ENCODE data around the gene ZNF513. TPM values are rescaled to one million over a fixed set of nuclear protein-coding genes. Genes with fewer than 3 reads are reported as not detected.
A peak's percentile ranks its signal among the peaks of the same experiment; 100 is the strongest.

The ZNF513 gene
- total RNA-seq, 2 experiments from 2014 or later = 4.9 to 5.2 TPM

DNA sequence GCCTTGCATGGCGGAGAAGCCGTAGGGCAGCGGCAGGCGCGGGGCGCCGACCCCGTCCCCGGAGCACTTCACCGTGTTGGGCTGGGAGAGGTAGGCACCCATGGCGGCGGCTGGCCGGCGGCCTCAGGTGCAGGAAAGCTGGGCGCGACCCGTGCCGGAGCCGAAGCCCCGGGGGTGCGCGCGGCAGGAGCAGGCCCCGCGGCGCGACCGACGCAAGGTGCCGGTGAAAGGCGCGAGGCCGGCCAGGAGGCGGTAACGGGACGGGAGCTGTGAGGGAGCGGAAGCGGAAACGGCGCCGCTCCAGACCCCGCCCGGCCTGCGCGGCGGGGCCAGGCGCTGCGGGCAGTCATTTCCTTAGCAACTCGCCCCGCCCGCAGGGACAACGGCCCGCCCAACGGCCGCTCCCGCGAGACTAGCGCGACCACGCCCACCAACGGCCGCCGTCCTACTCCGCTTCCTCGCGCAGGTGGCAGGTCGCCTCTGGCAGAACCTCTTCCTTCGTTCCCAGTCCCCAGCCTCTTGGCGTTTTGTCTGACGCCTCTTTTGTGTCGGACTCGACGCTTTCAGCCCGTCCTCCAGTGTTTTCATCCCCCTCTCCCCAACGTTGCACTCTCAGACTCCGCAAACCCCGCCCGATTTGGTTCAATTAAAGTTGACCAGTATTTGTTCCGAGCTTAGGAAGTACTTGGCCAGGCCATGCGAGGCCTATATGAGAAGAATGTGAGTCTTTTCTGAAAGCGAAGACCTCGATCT is 29.0 kb upstream of the ZNF513 start, which contains the start of gene PPM1G:
Gene PPM1G, minus strand, starts transcription at position 271 of the 753 bp plus-strand sequence. Its CDS starts 169 bp downstream, at position 102.
- CTCF ChIA-PET = interaction anchor here (1.0 to 4.1 kb wide), 7 partner anchors 16 to 274 kb away, joined by 3 to 35 read pairs (median 4); partner anchors contain the start of genes EIF2B4 and NRBP1
- Mint-ChIP-seq H3K4me3 (peak within 1 kb of the TSS; percentile 89), H3K36me3 (ENCODE audit: low read depth) (peaks cover 14% of the 10 kb centered on the region), H3K9me3 (no peaks in the 10 kb centered on the region), H3K27ac (peak within 1 kb of the TSS; percentile 87), H3K4me1 (ENCODE audit: low read depth) (peaks cover 32% of the 10 kb centered on the region), H3K27me3 (ENCODE audit: low read depth) (no peaks in the 10 kb centered on the region)
- intact Hi-C loops (cut with micrococcal nuclease) = loop anchor here (1.0 to 2.0 kb wide), 8 partner anchors 19 to 274 kb away; partner anchors contain the start of genes ATRAID, CCDC121, EIF2B4 and GPN1
- peak; percentile 97 for DNase-seq

DNA sequence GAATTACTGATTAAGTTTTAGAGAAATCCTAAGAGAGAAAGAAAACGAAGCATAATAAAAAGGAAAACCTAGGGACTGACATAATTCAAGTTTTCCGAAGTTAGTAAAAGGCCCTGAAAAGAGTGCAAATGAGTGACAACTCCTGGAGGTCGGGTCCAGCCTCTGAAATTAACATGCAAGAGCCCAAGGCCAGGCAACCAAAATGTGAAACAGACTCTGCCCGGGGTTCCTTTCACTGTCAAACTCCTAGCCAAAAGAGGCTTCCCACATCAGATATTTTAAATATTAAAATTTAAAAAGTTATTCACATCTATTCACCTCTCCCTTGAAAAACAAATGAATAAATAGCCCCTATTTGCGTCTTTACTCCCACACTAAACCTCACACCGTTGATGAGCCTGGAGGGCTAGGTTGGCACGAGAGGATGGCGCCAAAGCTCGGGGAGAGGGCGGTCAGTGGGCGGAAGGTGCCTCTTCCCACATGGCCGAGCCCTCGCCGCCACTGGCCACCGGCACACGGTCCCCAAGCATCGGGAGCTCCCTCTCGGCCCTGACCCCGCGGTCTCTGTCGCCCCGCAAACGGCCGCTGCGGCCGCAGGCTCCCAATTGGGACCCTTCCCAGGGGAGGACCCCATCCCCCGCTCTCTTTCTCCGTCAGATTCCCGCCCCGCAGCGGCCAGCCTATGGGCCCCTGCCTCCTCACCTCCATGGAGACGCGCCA is 28.2 kb upstream of the ZNF513 start:
- H3K27ac Mint-ChIP-seq = peak overlapping the region; percentile 51
- intact Hi-C loops (cut with micrococcal nuclease) = loop anchor here (1.0 to 2.0 kb wide), 8 partner anchors 20 to 275 kb away; partner anchors contain the start of genes ATRAID, CCDC121, EIF2B4 and GPN1
- H3K27me3 Mint-ChIP-seq (ENCODE audit: low read depth) = no peaks in the 10 kb centered on the region
- no peak for DNase-seq
- H3K4me3 Mint-ChIP-seq = peak overlapping the region; percentile 89
- H3K36me3 Mint-ChIP-seq (ENCODE audit: low read depth) = peaks cover 16% of the 10 kb centered on the region
- H3K4me1 Mint-ChIP-seq (ENCODE audit: low read depth) = peaks cover 36% of the 10 kb centered on the region
- CTCF ChIA-PET = interaction anchor here (1.0 to 4.1 kb wide), 3 partner anchors 21 to 82 kb away, joined by 4 to 35 read pairs (median 4); partner anchors contain the start of gene NRBP1
- H3K9me3 Mint-ChIP-seq = no peaks in the 10 kb centered on the region

DNA sequence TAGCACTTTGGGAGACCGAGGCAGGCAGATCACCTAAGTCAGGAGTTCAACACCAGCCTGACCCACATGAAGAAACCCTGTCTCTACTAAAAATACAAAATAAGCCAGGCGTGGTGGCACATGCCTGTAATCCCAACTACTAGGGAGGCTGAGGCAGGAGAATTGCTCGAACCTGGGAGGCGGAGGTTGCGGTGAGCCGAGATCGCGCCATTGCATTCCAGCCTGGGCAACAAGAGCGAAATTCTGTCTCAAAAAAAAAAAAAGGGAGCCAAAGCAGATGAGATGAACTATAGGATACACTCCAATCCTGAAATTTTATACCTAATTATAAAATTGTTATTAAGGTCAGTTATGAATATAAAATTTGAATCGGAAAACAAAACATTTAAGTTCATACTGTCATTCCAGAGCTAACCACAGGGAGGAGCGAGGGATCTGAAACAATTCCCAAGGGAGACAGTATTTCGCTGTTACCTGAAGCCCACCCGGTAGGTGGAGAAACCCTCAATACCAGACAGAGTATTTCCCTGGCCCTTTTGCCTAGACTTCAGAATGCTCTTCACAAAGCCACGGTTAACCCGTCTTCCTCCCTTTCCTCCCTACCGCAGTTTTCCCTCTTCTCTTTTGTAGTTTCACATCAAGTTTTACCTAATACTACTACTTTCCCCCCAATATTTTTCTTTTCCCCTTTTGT is 27.4 kb upstream of the ZNF513 start:
- CTCF ChIA-PET = interaction anchor here (0.9 to 4.1 kb wide), 5 partner anchors 21 to 276 kb away, joined by 3 to 35 read pairs (median 5); partner anchors contain the start of gene NRBP1
- no peaks in the 10 kb centered on the region for H3K9me3 Mint-ChIP-seq
- intact Hi-C loops (cut with micrococcal nuclease) = loop anchor here (2.0 kb wide), 1 partner anchor 221 kb away; the partner anchor contains the start of genes CCDC121 and GPN1
- H3K4me3 Mint-ChIP-seq = peak overlapping the region; percentile 89
- H3K36me3 Mint-ChIP-seq (ENCODE audit: low read depth) = peaks cover 16% of the 10 kb centered on the region
- no peak for DNase-seq
- peak overlapping the region; percentile 51 for H3K27ac Mint-ChIP-seq
- H3K4me1 Mint-ChIP-seq (ENCODE audit: low read depth) = peaks cover 41% of the 10 kb centered on the region
- H3K27me3 Mint-ChIP-seq (ENCODE audit: low read depth) = no peaks in the 10 kb centered on the region

DNA sequence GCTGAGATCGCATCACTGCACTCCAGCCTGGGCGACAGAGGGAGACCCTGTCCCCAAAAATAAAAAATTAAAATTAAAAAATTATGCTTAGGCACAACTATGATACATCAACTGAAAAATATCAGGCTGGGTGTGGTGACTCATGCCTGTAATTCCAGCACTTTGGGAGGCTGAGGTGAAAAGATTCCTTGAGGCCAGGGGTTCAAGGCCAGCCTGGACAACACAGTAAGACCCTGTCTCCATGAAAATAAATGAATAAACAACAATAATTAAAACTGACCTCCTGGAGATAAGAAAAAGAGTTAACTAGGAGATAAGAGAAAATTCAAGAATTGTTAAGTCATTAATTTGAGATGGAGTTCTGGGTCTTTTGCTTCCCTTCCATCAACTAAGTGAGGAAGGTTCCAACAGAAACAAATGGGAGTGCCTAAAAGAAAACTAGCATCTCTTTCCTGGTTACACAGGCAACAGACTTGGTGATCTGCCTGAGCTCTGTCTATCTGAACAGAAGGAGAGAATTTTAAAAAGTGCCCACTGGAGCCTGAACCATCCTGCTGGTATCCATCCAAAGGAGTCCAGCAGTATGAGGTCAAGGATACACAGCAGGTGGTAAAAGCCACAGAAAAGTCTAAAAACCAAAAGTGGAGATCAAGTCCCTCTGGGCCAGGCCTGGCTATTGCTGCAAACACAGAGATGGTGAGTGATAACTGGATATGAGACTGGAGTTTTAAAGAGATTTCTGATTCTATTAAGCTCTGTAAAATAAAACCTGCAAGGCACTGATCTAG is 20.0 kb upstream of the ZNF513 start:
- CTCF ChIA-PET = interaction anchor here (0.6 kb wide), 1 partner anchor 97 kb away, joined by 3 read pairs; no protein-coding TSS in a partner anchor
- Mint-ChIP-seq H3K4me3 (no peak overlapping the region), H3K27me3 (ENCODE audit: low read depth) (no peaks in the 10 kb centered on the region), H3K9me3 (no peaks in the 10 kb centered on the region), H3K4me1 (ENCODE audit: low read depth) (peaks cover 46% of the 10 kb centered on the region), H3K36me3 (ENCODE audit: low read depth) (peaks cover 28% of the 10 kb centered on the region), H3K27ac (no peak overlapping the region)
- no peak for DNase-seq
- intact Hi-C loops (cut with micrococcal nuclease) = no loop called here

DNA sequence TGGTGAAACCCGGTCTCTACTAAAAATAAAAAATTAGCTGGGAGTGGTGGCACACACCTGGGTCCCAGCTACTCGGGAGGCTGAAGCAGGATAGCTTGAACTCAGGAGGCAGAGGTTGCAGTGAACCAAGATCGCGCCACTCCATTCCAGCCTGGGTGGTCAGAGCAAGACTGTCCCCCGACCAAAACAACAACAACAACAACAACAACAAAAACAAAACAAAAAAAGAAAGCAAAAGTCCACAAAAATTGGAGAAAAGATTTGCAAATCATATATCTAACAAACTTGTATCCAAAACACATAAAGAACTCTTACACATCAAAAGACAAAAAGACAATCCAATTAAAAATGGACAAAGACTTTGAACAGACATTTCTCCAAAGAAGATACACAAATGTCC is 18.4 kb upstream of the ZNF513 start:
- intact Hi-C loops (cut with micrococcal nuclease) = no loop called here
- CTCF ChIA-PET = no interaction called here
- H3K4me3 Mint-ChIP-seq = no peak overlapping the region
- no peaks in the 10 kb centered on the region for H3K9me3 Mint-ChIP-seq
- H3K36me3 Mint-ChIP-seq (ENCODE audit: low read depth) = peaks cover 22% of the 10 kb centered on the region
- H3K4me1 Mint-ChIP-seq (ENCODE audit: low read depth) = peaks cover 40% of the 10 kb centered on the region
- no peak for DNase-seq
- H3K27ac Mint-ChIP-seq = no peak overlapping the region
- no peaks in the 10 kb centered on the region for H3K27me3 Mint-ChIP-seq (ENCODE audit: low read depth)

DNA sequence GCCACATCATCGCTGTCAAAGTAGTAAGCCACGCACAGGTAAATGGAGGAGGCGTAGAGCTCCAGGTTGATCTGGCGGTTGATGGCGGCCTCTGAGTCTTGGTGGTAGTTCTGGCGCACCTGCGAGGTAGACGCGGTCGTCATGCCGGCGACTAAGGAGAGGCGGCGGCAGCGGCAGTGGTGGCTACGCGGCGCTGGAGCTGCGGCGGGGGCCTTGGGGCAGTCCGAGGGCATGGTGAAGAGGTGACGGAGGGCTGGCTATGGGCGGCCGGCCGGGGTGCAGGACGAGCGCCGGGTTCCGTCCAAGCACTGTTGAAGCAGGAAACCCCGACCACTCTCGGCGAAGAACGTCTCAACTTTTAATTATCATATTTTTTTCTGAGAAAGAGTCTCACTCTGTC is 12.7 kb upstream of the ZNF513 start:
- Mint-ChIP-seq H3K4me1 (ENCODE audit: low read depth) (peaks cover 42% of the 10 kb centered on the region), H3K4me3 (no peak overlapping the region), H3K27ac (no peak overlapping the region), H3K36me3 (ENCODE audit: low read depth) (peaks cover 22% of the 10 kb centered on the region), H3K27me3 (ENCODE audit: low read depth) (no peaks in the 10 kb centered on the region), H3K9me3 (no peaks in the 10 kb centered on the region)
- DNase-seq = no peak
- CTCF ChIA-PET = interaction anchor here (1.4 kb wide), 1 partner anchor 17 kb away, joined by 3 read pairs; the partner anchor contains the start of gene PPM1G
- intact Hi-C loops (cut with micrococcal nuclease) = no loop called here

DNA sequence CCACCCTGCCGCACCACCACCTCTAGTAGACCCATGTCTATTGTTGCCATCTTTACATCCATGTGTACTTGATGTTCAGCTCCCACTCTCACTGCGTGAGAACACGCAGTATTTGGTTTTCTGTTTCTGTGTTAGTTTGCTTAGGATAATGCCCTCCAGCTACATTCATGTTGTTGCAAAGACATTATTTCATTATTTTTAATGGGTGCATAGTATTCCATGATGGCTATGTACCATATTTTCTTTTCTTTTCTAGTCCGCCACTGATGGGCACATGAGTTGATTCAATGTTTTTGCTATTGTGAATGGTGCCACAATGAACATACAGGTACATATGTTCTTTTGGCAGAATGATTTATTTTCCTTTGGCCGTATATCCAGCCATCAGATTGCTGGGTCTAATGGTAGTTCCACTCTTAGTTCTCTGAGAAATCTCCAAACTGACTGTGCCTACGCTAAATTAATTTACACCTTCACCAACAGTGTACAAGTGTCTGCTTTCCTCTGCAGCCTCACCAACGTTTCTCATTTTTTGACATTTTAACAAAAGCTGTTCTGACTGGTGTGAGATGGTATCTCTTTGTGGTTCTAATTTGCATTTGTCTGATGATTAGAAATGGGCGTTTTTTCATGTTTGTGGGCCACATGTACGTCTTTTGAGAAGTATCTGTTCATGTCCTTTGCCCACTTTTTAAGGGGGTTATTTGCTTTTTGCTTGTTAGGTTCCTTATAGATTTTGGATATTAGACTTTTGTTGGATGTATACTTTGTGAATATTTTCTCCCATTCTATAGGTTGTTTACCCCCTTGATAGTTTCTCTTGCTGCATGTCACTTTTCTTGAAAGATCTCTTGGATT is 10.5 kb upstream of the ZNF513 start:
- no peaks in the 10 kb centered on the region for H3K27me3 Mint-ChIP-seq (ENCODE audit: low read depth)
- H3K27ac Mint-ChIP-seq = peak overlapping the region; percentile 21
- CTCF ChIA-PET = no interaction called here
- H3K9me3 Mint-ChIP-seq = no peaks in the 10 kb centered on the region
- no peak for DNase-seq
- H3K36me3 Mint-ChIP-seq (ENCODE audit: low read depth) = peaks cover 20% of the 10 kb centered on the region
- peaks cover 30% of the 10 kb centered on the region for H3K4me1 Mint-ChIP-seq (ENCODE audit: low read depth)
- intact Hi-C loops (cut with micrococcal nuclease) = no loop called here
- no peak overlapping the region for H3K4me3 Mint-ChIP-seq

DNA sequence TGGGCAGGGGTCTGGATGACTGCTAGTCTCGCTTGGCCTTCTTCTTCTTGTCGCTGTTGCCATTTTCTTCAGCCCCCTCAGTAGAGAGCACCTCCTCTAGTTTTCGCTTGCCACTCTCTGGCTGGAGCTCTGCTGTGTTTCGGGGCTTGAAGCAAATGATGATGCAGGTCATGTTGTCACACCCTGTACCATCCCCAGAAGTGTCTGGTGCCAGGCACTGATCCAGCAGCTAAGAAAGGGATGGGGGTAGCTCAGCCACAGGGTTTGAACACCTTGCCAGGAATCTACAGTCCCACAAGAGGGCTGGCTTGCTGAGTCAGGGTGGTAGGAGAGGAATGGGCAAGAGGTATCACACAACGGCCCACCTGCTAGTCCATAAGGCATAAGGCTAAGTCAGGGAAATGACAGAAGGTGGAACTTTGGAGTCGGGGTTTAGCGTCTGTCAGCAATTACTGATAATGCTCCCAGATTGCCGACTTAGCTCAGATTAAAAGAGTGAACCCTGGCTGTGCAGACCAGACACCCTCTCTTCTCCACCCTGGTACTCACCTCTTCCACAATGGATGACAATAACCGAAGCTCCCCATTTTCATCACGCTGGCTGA is 1.1 kb upstream of the ZNF513 start:
- H3K27ac Mint-ChIP-seq = peak overlapping the region; percentile 86
- no peaks in the 10 kb centered on the region for H3K27me3 Mint-ChIP-seq (ENCODE audit: low read depth)
- DNase-seq = no peak
- CTCF ChIA-PET = interaction anchor here (0.5 to 3.1 kb wide), 3 partner anchors 15 to 217 kb away, joined by 3 to 13 read pairs (median 5); partner anchors contain the start of gene NRBP1
- no peaks in the 10 kb centered on the region for H3K9me3 Mint-ChIP-seq
- peak overlapping the region; percentile 77 for H3K4me3 Mint-ChIP-seq
- peaks cover 30% of the 10 kb centered on the region for H3K36me3 Mint-ChIP-seq (ENCODE audit: low read depth)
- peaks cover 30% of the 10 kb centered on the region for H3K4me1 Mint-ChIP-seq (ENCODE audit: low read depth)
- intact Hi-C loops (cut with micrococcal nuclease) = loop anchor here (2.0 kb wide), 1 partner anchor 49 kb away; no protein-coding TSS in a partner anchor

DNA sequence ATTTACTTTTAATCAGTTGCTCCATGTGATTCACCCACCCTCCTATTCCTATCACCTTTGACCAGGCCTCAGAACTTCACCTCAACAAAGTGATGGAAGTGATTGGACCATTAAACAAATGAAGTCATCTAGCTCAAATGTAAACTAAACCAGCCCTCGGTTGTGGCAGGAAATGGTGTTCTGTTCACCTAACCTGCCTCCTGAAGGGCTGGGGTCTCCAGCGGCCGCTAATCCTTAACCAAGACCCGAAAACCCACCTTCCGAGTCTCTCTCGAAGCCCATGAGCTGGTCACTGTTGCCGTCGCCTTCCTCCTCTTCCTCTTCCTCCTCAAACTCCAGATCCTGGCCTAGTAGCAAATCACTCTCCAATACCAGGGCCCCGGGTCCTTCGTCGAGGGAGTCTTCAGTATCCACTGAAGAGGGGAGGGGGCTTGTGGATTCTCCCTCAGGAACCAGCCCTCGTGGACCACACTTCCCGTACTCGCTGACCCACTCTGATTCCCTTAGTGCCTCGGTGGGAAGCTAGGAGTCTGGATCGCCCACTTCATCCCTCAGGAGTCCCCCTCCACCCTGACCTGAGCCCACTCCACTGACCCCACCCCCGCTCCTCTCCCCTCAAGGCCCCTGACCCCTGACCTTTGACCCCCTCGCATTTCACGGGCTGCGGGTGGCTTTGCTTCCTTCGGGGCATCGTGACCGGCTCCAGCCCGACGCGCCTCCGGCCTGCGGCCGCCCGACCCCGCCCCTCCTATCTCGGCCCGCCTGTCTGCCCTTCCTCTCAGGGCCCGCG is 503 bp downstream of the ZNF513 start:
- Mint-ChIP-seq H3K36me3 (ENCODE audit: low read depth) (peaks cover 23% of the 10 kb centered on the region), H3K9me3 (no peaks in the 10 kb centered on the region), H3K27me3 (ENCODE audit: low read depth) (no peaks in the 10 kb centered on the region), H3K27ac (peak overlapping the region; percentile 85), H3K4me3 (peak overlapping the region; percentile 79), H3K4me1 (ENCODE audit: low read depth) (peaks cover 30% of the 10 kb centered on the region)
- DNase-seq = peak; percentile 57
- CTCF ChIA-PET = interaction anchor here (1.1 to 3.1 kb wide), 4 partner anchors 9 to 303 kb away, joined by 3 to 13 read pairs (median 8); partner anchors contain the start of genes NRBP1 and SNX17
- intact Hi-C loops (cut with micrococcal nuclease) = loop anchor here (1.0 to 2.0 kb wide), 5 partner anchors 10 to 109 kb away; partner anchors contain the start of genes EIF2B4, GTF3C2, IFT172 and PPM1G

Data from activated naive CD4-positive, alpha-beta T cell treated with anti-CD3 and anti-CD28 coated beads for 36 hours (primary cell).